Breast epithelium (tissue), 4 donors: ENCODE results near the gene ABLIM2. TPM values are rescaled to one million over a fixed set of nuclear protein-coding genes. Genes with fewer than 3 reads are reported as not detected.

Experiments used
- DNase-seq, 2 donors: peaks; one replicate each; pipeline ENCODE4 v3.0.0-alpha.2; 2019; ENCODE audit warnings: low spot score in 2 of 2
- H3K27ac ChIP-seq, 2 donors: fragments of 200-600 bp; sonication (generic) in 1 of 2; one replicate each; pipeline ENCODE4 v1.5.1; 2016 to 2019; ENCODE audit warnings: mild to moderate bottlenecking in 1 of 2
- H3K27me3 ChIP-seq, 2 donors: fragments of 200-600 bp; sonication (generic) in 1 of 2; one replicate each; pipeline versions ENCODE4 v1.5.1 to v1.6.0; 2017 to 2019; ENCODE audit warnings: control low read depth in 1 of 2, mild to moderate bottlenecking in 1 of 2
- H3K36me3 ChIP-seq: fragments of 200-600 bp; one replicate; pipeline ENCODE4 v1.5.1; 2019
- H3K4me1 ChIP-seq, 2 donors: fragments of 200-600 bp; sonication (generic); one replicate each; pipeline ENCODE4 v1.5.1; 2016 to 2019; ENCODE audit warnings: control low read depth in 1 of 2
- H3K4me3 ChIP-seq, 3 donors: fragments of 200-600 bp; sonication (generic); 1 replicate in 2 of 3; 2 replicates in 1 of 3; pipeline ENCODE4 v1.5.1; 2016 to 2019; ENCODE audit warnings: mild to moderate bottlenecking in 3 of 3, moderate library complexity in 2 of 3
- H3K9me3 ChIP-seq, 2 donors: fragments of 200-600 bp; sonication (generic) in 1 of 2; one replicate each; pipeline ENCODE4 v1.5.1; 2016 to 2019; ENCODE audit warnings: control low read depth in 1 of 2
- POLR2A ChIP-seq: fragments of 450-650 bp; IDR thresholded peaks from one replicate; pipeline ENCODE4 v1.6.1; 2016; ENCODE audit warnings: antibody characterized with exemption, mild to moderate bottlenecking, moderate library complexity
- POLR2AphosphoS5 ChIP-seq, 3 donors: sonication (generic); formaldehyde crosslinking; IDR thresholded peaks; one replicate each; pipeline ENCODE4 v1.6.1; 2017; ENCODE audit warnings: antibody characterized with exemption in 3 of 3
- intact Hi-C: fragments of 100-400 bp; cut with DNase I; formaldehyde crosslinking; loops from one replicate; pipeline ENCODE4 v1.15.1; 2023; ENCODE audit warnings: low total_unique reads
- total RNA-seq, 3 donors: library from RNA; depleted of rRNA; stranded (reverse); fragments of >200 nt; gene quantifications; one replicate each; pipeline ENCODE4 v1.1.0, GENCODE V29; 2016
- TF ChIP-seq, protein P1 (sequence below), 3 donors: fragments of 450-650 bp; IDR thresholded peaks; one replicate each; pipeline ENCODE4 v1.5.1; 2016 to 2017; ENCODE audit warnings: antibody characterized with exemption in 3 of 3, mild to moderate bottlenecking in 3 of 3, moderate library complexity in 3 of 3

ABLIM2 gene
- total RNA-seq, 3 donors from 2014 or later = 4.8 to 11.5 (median 8.2) TPM

DNA sequence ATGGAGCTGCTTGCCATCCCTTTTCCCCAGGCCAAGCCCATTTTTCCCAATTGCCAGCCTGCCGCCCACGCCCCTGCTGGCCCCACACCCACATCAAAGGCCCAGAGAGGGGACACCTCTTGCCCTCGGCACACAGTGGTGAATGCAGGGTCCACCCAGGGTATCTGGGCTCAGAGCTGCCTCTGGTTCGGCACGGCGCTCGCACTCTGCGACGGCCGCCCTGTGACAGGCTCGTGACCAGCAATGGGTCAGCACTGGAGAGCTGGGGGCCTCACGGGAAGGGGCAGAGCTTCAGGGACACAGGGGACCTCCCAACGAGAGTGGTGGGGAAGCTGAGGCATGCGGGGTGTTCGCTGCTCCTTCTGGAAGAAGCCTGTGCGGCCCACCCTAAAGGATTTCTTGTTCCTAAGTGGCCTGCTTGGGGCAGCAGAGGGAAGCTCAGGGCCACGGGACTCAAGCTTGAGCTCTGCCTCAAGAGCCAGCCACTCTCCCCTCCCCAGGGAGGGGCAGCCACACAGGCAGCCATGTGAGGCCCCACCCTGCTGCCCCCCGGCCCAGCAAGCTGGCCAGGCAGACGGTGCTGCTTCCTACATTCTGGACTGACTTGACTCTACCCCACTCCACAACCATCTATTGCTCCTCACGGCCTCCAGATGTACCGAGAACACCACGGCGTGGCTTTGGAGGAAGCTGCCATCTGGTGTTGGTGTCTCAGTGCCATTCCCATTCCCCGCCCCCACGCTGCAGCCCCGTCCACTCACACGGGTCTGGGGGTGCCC is 73.7 kb downstream of the ABLIM2 start:
- H3K27ac ChIP-seq = no peak overlapping the region
- H3K4me1 ChIP-seq = no peaks in the 10 kb centered on the region
- no peak overlapping the region for H3K4me3 ChIP-seq
- H3K9me3 ChIP-seq = no peaks in the 10 kb centered on the region
- intact Hi-C loops = no loop called here
- no peaks in the 10 kb centered on the region for H3K36me3 ChIP-seq
- TF ChIP-seq, protein P1, sequence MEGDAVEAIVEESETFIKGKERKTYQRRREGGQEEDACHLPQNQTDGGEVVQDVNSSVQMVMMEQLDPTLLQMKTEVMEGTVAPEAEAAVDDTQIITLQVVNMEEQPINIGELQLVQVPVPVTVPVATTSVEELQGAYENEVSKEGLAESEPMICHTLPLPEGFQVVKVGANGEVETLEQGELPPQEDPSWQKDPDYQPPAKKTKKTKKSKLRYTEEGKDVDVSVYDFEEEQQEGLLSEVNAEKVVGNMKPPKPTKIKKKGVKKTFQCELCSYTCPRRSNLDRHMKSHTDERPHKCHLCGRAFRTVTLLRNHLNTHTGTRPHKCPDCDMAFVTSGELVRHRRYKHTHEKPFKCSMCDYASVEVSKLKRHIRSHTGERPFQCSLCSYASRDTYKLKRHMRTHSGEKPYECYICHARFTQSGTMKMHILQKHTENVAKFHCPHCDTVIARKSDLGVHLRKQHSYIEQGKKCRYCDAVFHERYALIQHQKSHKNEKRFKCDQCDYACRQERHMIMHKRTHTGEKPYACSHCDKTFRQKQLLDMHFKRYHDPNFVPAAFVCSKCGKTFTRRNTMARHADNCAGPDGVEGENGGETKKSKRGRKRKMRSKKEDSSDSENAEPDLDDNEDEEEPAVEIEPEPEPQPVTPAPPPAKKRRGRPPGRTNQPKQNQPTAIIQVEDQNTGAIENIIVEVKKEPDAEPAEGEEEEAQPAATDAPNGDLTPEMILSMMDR (IDR thresholded peaks at IDR 0.05) = no peak
- TF ChIP-seq POLR2A (no peak), POLR2AphosphoS5 (IDR thresholded peaks at IDR 0.05) (no peak)
- no peak for DNase-seq
- no peaks in the 10 kb centered on the region for H3K27me3 ChIP-seq

- Histone ChIP-seq H3K9me3 (no peaks in the 10 kb centered on the region), H3K27ac (no peak overlapping the region), H3K4me3 (no peak overlapping the region), H3K36me3 (no peaks in the 10 kb centered on the region), H3K27me3 (no peaks in the 10 kb centered on the region), H3K4me1 (no peaks in the 10 kb centered on the region)
- TF ChIP-seq POLR2A (no peak), POLR2AphosphoS5 (IDR thresholded peaks at IDR 0.05) (no peak)
- TF ChIP-seq, protein P1 (IDR thresholded peaks at IDR 0.05) = no peak
- intact Hi-C loops = no loop called here
- no peak for DNase-seq
Observed at GRCh38 chr4:8084031-8084660, 74.5 kb downstream of the ABLIM2 start.

GRCh38 chr4:8083086-8083825 is 75.4 kb downstream of the ABLIM2 start:
- DNase-seq = no peak
- H3K27me3 ChIP-seq = no peaks in the 10 kb centered on the region
- intact Hi-C loops = no loop called here
- H3K9me3 ChIP-seq = no peaks in the 10 kb centered on the region
- no peaks in the 10 kb centered on the region for H3K36me3 ChIP-seq
- no peak overlapping the region for H3K27ac ChIP-seq
- H3K4me1 ChIP-seq = no peaks in the 10 kb centered on the region
- no peak for TF ChIP-seq POLR2A
- TF ChIP-seq, protein P1 (IDR thresholded peaks at IDR 0.05) = no peak
- no peak for TF ChIP-seq POLR2AphosphoS5 (IDR thresholded peaks at IDR 0.05)
- no peak overlapping the region for H3K4me3 ChIP-seq

GRCh38 chr4:8082517-8083055 is 76.0 kb downstream of the ABLIM2 start:
- Histone ChIP-seq H3K4me1 (no peaks in the 10 kb centered on the region), H3K36me3 (no peaks in the 10 kb centered on the region), H3K4me3 (no peak overlapping the region), H3K9me3 (no peaks in the 10 kb centered on the region), H3K27me3 (no peaks in the 10 kb centered on the region), H3K27ac (no peak overlapping the region)
- intact Hi-C loops = no loop called here
- TF ChIP-seq, protein P1 (IDR thresholded peaks at IDR 0.05) = no peak
- TF ChIP-seq POLR2AphosphoS5 (IDR thresholded peaks at IDR 0.05) (no peak), POLR2A (no peak)
- DNase-seq = no peak
